ENCODE results near the gene IMP4.

Gene IMP4

DNA sequence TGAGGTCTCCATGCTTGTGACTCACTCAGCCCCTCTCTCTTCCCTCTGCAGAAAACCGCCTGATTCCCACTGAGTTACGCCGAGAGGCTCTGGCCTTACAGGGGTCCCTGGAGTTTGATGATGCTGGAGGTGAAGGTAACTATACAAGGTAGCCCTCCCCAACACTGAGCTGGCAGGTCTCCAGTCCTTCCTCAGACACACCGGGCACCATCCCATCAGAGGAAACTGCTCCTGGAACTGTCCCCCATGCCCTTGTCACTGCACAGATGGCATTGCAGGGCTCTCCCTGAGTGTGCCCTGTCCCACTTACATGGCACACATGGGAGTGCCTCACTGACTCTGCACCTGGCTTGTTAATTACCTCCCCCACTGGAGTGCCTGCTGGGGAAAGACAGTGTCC is 1.9 kb downstream of the IMP4 start:
- no peak overlapping the region for H3K27ac ChIP-seq
- TF ChIP-seq ZFX (IDR thresholded peaks at IDR 0.05) (no peak), CTCF (conservative IDR thresholded peaks at IDR 0.05) (no peak)

GRCh38 chr2:130345091-130345490 is 2.4 kb downstream of the IMP4 start:
- TF ChIP-seq CTCF (conservative IDR thresholded peaks at IDR 0.05): no peak
- TF ChIP-seq ZFX (IDR thresholded peaks at IDR 0.05): no peak
- H3K27ac ChIP-seq: no peak overlapping the region

DNA sequence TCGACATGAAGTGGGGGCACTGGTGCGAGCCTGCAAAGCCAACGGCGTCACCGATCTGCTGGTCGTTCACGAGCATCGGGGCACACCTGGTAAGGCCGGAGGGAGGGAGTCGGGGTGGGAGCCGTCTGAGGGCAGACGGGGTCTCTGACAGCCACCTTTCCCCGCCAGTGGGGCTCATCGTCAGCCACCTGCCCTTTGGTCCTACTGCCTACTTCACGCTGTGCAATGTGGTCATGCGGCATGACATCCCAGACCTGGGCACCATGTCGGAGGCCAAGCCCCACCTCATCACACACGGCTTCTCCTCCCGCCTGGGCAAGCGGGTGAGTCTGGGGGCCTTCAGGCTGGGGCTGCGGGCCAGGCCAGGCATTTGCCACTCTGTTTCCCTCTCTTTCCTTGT is 2.9 kb downstream of the IMP4 start:
- TF ChIP-seq ZFX (IDR thresholded peaks at IDR 0.05): no peak
- no peak overlapping the region for H3K27ac ChIP-seq

- TF ChIP-seq CTCF (conservative IDR thresholded peaks at IDR 0.05) (no peak), ZFX (IDR thresholded peaks at IDR 0.05) (no peak)
- no peak overlapping the region for H3K27ac ChIP-seq
Measured at GRCh38 chr2:130346041-130346740, 3.5 kb downstream of the IMP4 start.

GRCh38 chr2:130346741-130347066 is 4.0 kb downstream of the IMP4 start:
- H3K27ac ChIP-seq: no peak overlapping the region
- no peak for TF ChIP-seq ZFX (IDR thresholded peaks at IDR 0.05)
- TF ChIP-seq CTCF (conservative IDR thresholded peaks at IDR 0.05): no peak

GRCh38 chr2:130347220-130347925 is 4.7 kb downstream of the IMP4 start:
- H3K27ac ChIP-seq: no peak overlapping the region
- TF ChIP-seq ZFX (IDR thresholded peaks at IDR 0.05): no peak
- TF ChIP-seq CTCF (conservative IDR thresholded peaks at IDR 0.05): no peak

DNA sequence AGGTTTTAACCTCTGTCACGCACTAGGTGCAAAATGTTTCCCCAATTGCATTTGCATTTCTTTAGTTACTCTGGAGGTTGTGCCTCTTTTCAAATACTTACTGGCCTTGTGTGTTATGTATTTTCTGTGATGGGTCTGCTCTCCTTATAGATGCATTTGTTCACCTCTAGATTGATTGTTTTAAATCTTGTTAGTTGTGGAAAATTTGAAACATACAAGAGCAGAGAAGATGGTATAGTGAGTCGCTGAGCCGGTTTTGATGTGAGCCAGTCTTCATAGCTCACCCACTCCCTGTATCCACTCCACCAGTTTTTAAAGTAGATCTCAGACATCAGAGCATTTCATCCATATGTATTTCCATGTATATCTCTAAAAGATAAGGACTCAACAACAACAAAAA is 6.5 kb downstream of the IMP4 start:
- no peak overlapping the region for H3K27ac ChIP-seq
- TF ChIP-seq CTCF (conservative IDR thresholded peaks at IDR 0.05) (no peak), ZFX (IDR thresholded peaks at IDR 0.05) (no peak)

DNA sequence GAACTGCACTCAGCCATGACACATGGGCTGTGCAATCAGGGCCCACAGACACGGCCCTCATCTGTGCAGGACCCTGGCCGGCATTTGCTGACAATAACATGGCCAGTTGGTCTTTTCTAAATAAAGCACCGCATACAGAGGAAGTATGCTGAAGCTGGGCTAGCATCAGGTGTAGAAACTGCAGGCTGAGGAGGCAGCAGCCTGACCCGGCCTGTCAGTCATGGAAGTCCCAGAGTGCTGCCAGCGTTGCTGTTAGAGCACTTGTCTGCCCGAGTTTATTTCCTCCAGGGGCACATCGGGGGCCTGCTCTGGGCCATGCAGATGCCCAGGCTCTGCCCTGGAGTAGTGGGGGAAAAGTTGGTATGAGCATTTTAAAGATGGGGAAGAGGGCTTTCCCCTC is 9.0 kb downstream of the IMP4 start:
- no peak overlapping the region for H3K27ac ChIP-seq
- no peak for TF ChIP-seq ZFX (IDR thresholded peaks at IDR 0.05)
- no peak for TF ChIP-seq CTCF (conservative IDR thresholded peaks at IDR 0.05)

Measured in C4-2B (cell line).